Stimulated activated CD4-positive, alpha-beta T cell treated with anti-CD3 and anti-CD28 coated beads, TNF-alpha, amount 100 ng/mL, for 1 hour (primary cell): ENCODE measurements around the gene MAP1B.

Experiments
- DNase-seq, 3 donors: peaks; one replicate each; pipeline ENCODE4 v3.0.0-alpha.2; 2020; ENCODE audit warnings: low read depth in 3 of 3, low spot score in 1 of 3

The MAP1B gene

DNA sequence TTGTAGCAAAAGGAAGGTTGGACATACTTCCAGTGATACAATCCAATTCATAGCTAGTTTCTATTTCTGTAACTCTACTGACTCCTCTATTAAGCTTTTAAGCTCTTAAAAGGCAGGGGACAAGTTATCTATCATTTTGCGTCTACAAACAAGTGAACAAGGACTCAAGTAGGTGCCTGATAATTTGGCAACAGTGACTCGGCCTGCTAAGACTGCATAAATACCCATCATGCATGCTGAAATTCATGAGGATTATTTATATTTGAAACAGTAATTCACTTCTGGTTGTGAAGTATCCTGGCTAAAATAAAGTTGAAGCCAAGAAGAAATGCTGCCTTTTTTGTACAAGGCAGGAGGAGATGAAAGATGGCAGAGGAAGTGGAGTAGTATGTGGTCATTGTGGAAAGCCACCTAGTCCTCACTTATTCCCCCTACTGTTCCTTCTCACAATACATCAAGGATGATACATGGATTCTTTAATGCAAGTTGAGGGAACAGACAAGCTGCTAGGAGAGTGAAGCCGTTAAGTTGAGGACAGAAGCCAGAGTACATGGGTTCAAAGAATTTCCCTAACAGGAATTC lies 138.8 kb downstream of the MAP1B start:
- DNase-seq: no peak

DNA sequence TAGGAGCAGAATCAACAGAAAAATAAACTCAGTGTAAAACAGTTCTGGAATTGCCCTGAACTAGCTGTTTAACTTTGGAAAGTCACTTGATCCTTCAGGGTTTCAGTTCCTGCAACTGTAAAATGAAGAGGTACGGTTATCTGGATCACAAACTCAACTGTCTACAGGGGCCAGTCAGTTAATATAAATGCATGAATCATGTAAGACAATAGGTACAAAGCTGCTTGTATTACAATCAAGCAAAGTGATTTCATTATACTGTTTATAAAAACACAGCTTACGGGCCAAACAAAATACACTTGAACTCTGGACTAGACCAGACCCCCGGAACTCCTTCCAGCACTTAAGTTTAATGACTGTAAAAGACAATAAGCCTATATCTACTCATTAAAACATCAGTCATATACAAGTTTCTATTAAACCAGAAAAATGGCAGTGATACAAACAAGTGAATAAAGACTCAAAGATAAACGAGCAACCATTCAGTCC lies 139.7 kb downstream of the MAP1B start:
- DNase-seq: no peak

DNA sequence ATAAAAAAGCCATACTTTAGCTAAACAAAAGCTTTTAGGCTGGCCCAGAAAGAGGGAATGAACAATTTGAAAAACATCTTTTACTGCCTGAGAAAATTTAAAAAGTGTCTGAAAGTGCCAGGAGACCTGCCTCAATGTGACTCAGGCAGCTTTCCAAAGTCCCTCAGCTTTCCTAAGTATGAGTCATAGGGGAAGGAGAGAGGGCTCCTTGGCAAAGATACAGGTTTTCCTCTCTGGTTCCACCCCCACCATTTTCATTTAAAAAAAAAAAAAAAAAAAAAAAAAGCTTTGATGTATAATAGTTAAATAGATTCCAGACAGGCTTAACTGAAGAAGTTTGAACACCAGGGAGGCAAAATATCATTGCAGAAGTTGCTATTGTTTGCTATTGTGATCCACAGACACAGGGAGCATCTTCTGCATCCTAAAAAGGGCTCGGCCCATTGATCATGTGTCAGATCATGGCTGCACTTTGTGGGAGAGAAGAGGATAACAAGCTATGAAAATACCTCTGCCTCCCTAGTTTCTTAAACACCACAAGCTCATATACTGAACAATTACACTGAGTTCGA lies 141.2 kb downstream of the MAP1B start:
- DNase-seq: no peak

DNA sequence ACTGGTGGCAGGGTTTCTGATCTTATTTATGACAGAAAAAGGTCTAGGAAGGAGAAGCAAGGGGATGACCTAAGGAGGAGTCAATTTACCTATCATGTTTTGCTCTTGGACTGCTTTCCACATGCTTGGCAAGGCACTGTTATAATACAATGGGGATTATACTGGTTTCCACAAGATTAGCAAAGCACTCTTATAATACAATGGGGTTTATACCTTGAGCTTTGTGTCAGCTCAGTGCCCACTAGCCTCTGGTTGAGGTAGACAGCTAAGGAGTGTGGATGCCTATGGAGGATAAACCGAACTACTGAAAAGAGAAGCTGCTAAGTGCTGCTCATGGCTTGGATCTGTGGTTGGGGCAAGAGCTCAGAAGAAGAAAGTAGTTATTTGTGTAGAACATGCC lies 144.1 kb downstream of the MAP1B start:
- DNase-seq: no peak

DNA sequence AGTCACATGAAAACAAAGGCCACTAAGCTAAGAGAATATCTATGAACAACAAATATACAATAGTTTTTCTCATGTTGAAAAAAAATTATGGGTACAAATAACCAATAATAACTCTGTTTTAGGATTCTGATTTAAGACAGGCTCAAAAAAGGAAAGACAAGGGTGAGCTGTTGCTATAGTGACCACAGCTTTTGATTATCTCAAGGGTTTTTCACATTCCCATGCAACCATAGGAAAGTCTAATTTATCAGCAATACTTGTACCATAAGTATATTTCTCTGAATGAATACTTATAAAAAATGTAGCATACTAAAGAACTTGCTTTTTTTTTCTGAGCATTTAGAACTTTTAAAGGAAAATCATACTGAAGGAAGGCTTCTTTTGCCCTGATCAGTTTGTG lies 144.7 kb downstream of the MAP1B start:
- no peak for DNase-seq

DNA sequence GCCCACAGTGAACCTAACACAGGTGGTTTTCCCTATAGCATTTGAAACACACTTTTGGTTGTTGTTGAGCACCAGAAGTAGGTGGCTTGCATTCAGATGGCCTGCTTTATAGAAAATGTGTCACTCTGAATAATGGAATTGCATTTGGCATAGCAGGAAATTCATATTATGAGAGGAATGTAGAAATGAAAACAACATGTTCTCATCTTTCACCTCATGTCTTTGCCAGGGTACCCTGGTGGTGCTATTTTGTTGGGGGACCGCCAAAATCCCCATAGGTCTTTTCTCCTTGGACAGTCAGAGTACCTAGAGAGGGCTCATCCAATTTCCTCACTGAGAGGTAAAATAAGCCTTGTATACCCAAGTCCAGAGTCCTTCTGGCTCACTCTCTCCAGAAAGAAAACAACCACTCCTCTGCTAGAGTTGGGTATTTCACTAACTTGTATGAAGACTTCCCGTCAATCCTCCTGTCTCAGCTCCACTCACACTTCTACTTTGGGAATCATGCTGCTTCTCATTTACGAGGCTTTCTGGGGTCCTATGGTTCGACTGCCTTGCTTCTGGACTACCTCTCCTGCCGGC lies 145.4 kb downstream of the MAP1B start:
- no peak for DNase-seq

DNA sequence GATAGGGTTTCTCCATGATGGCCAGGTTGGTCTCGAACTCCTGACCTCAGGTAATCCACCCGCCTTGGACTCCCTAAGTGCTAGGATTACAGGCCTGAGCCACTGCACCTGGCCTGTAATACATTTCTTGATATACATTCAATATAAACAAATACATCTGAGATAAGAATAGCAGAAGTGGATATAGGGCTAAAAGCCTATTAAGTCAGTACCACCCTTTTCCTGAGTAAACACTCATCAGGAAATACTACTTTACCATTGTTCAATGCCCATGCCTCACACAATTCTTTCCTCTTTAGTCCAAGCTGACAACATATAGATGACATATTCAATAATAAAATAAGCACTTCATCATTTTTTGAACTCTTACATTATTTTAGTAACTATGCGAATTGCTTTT lies 148.0 kb downstream of the MAP1B start:
- no peak for DNase-seq

DNA sequence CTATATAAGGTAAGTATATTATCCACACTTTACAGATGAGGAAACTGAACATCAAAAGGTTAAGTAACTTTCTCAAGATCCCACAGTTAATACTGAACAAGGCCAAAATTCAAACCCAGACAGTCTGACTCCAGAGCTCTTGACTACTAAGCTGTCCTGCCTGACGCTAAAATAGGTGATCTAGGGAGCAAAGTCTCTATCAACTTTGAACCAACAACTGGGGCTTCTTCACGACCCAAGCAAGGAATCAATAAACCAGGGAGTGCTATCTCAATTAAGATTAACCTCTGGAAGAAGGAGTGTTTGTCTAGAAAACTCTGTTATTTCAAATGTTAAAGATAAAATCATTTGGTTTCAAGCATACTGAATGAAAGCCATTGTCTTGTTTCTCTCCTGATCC lies 148.4 kb downstream of the MAP1B start:
- DNase-seq: no peak

DNA sequence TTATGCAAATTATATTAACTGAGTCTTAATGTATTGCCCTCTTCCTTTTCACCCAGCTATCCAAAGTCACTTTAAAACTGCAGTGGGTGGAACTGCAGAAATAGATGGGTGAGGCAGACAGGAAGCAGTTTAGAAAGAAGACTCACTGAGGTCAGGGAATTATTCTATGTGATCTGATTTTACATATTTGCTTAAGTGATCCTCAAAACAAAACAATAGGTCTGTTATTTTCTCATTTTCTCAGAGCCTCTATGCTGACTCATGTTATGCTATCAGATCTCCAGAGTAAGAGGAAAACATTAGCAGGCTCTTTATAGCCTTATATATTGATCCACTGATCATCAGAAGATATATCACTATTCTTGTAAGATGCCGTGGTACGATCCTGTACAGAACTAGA lies 149.3 kb downstream of the MAP1B start:
- DNase-seq: no peak
